C4-2B (cell line): Measurements from ENCODE around the gene TEX19.

Experiments
- ZFX ChIP-seq: fragments of 450-650 bp; IDR thresholded peaks from 2 replicates; pipeline ENCODE4 v1.6.1; 2017
- TF ChIP-seq, protein P1 (sequence below): fragments of 450-650 bp; conservative IDR thresholded peaks from 2 replicates; pipeline ENCODE4 v1.5.1; 2017; ENCODE audit warnings: mild to moderate bottlenecking

DNA sequence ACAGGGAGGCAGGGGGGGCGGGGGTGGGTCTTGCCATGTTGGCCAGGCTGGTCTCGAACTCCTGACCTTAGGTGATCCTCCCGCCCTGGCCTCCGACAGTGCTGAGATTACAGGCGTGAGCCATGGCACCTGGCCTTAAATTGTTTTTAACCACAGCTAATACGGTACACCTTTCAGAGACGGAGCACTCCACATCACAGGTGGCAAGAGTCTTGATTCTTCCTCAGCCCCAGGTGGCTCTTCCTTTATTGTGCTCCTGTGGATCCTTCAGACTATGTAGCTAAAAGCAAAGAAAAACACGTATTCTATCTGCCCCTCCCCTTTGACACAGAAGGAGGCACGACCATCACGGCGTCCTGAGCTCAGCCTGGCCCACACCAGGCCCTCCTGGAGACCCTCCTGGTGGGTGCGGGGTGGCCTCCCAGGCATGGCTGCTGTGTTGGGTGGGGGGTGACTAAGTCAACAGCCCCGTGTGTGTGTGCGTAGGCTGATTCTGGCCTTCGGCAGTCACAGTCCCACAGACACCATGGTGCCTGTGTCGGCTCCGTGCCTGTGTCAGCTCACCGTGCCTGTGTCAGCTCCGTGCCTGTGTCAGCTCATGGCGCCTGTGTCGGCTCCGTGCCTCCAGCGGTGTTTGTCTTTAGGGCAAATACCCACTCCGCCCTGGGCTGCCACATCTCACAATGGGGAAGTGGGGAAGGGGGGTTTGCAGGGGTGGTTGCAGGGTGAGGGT is 14.7 kb upstream of the TEX19 start:
- TF ChIP-seq, protein P1, sequence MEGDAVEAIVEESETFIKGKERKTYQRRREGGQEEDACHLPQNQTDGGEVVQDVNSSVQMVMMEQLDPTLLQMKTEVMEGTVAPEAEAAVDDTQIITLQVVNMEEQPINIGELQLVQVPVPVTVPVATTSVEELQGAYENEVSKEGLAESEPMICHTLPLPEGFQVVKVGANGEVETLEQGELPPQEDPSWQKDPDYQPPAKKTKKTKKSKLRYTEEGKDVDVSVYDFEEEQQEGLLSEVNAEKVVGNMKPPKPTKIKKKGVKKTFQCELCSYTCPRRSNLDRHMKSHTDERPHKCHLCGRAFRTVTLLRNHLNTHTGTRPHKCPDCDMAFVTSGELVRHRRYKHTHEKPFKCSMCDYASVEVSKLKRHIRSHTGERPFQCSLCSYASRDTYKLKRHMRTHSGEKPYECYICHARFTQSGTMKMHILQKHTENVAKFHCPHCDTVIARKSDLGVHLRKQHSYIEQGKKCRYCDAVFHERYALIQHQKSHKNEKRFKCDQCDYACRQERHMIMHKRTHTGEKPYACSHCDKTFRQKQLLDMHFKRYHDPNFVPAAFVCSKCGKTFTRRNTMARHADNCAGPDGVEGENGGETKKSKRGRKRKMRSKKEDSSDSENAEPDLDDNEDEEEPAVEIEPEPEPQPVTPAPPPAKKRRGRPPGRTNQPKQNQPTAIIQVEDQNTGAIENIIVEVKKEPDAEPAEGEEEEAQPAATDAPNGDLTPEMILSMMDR = no peak
- TF ChIP-seq ZFX = no peak
